ENCODE data around the gene DNAJA3.

The DNAJA3 gene

DNA sequence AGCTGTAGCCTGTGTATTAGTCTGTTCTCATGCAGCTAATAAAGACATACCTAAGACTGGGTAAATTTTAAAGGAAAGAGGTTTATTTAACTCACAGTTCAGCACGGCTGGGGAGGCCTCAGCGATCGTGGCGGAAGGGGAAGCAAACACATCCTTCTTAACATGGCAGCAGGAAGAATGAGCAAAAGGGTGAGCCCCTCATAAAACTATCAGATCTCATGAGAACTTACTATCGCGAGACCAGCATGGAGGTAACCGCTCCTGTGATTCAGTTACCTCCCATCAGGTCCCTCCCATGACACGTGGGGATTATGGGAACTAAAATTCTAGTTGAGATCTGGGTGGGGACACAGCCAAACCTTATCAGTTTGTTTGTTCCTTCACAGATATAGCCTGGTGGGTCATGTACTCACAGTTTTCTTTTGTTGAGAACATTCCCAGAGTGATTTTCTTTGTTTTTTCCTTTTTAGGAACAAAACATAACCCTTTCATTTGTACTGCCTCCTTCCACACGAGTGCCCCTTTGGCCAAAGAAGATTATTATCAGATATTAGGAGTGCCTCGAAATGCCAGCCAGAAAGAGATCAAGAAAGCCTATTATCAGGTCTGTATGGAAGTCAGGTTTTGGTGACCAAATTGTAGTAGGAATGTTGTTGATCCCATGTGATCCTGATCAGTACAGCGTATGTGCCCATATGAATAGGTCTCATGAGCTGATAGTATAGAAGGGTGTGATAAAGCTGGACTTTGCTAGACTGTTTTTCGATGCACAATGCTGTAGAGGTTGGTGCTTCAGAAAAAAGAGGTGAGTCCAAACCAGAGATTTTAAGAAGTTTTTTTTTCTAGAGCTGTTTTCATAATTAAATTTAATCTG is 8.5 kb downstream of the DNAJA3 start:
- peaks cover 53% of the 10 kb centered on the region for H3K79me2 ChIP-seq (ENCODE audit: low read length)
- no peak for DNase-seq
- no peak overlapping the region for H3K4me2 ChIP-seq (ENCODE audit: low read depth, low read length)

GRCh38 chr16:4435337-4436067 is 9.8 kb downstream of the DNAJA3 start:
- Histone ChIP-seq H3K79me2 (ENCODE audit: low read length) (peaks cover 47% of the 10 kb centered on the region), H2AFZ (ENCODE audit: low read length) (no peak overlapping the region), H3K9me3 (replicated peaks; ENCODE audit: insufficient read depth, low read length) (no peaks in the 10 kb centered on the region), H3K4me1 (ENCODE audit: low read length) (no peaks in the 10 kb centered on the region), H3K27me3 (replicated peaks; ENCODE audit: insufficient read depth, low read length) (no peaks in the 10 kb centered on the region), H3F3A (ENCODE audit: insufficient read depth, low read length) (no peaks in the 10 kb centered on the region), H3K36me3 (replicated peaks; ENCODE audit: insufficient read depth, low read length) (peaks cover 7% of the 10 kb centered on the region; the same call in 1 of the 2 replicates), H3K4me2 (ENCODE audit: low read depth, low read length) (no peak overlapping the region), H3K27ac (ENCODE audit: low read length) (no peak overlapping the region), H3K9ac (ENCODE audit: low read length) (no peak overlapping the region), H3K4me3 (ENCODE audit: low read length) (no peak overlapping the region), H3K9me2 (replicated peaks; ENCODE audit: insufficient read depth, low read length) (no peaks in the 10 kb centered on the region), H4K20me1 (ENCODE audit: insufficient read depth, low read length) (no peaks in the 10 kb centered on the region)
- TF ChIP-seq EZH2 (optimal IDR thresholded peaks at IDR 0.05; ENCODE audit: low read depth, low read length) (no peak), EZH2phosphoT487 (IDR thresholded peaks at IDR 0.05; ENCODE audit: low read length) (no peak)
- TF ChIP-seq, protein P1, sequence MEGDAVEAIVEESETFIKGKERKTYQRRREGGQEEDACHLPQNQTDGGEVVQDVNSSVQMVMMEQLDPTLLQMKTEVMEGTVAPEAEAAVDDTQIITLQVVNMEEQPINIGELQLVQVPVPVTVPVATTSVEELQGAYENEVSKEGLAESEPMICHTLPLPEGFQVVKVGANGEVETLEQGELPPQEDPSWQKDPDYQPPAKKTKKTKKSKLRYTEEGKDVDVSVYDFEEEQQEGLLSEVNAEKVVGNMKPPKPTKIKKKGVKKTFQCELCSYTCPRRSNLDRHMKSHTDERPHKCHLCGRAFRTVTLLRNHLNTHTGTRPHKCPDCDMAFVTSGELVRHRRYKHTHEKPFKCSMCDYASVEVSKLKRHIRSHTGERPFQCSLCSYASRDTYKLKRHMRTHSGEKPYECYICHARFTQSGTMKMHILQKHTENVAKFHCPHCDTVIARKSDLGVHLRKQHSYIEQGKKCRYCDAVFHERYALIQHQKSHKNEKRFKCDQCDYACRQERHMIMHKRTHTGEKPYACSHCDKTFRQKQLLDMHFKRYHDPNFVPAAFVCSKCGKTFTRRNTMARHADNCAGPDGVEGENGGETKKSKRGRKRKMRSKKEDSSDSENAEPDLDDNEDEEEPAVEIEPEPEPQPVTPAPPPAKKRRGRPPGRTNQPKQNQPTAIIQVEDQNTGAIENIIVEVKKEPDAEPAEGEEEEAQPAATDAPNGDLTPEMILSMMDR (IDR thresholded peaks at IDR 0.05; ENCODE audit: low read length): no peak
- DNase-seq: no peak

More for the DNA sequence above, 8.5 kb downstream of the DNAJA3 start:
- H3K27ac ChIP-seq (ENCODE audit: low read length): no peak overlapping the region
- TF ChIP-seq EZH2phosphoT487 (IDR thresholded peaks at IDR 0.05; ENCODE audit: low read length) (no peak), EZH2 (optimal IDR thresholded peaks at IDR 0.05; ENCODE audit: low read depth, low read length) (no peak)
- TF ChIP-seq, protein P1 (IDR thresholded peaks at IDR 0.05; ENCODE audit: low read length): no peak
- no peaks in the 10 kb centered on the region for H3K4me1 ChIP-seq (ENCODE audit: low read length)
- H3K36me3 ChIP-seq (replicated peaks; ENCODE audit: insufficient read depth, low read length): peaks cover 3% of the 10 kb centered on the region; the same call in 1 of the 2 replicates
- H3K9me2 ChIP-seq (replicated peaks; ENCODE audit: insufficient read depth, low read length): no peaks in the 10 kb centered on the region
- no peak overlapping the region for H3K4me3 ChIP-seq (ENCODE audit: low read length)
- H3F3A ChIP-seq (ENCODE audit: insufficient read depth, low read length): no peaks in the 10 kb centered on the region
- H4K20me1 ChIP-seq (ENCODE audit: insufficient read depth, low read length): no peaks in the 10 kb centered on the region
- H3K9ac ChIP-seq (ENCODE audit: low read length): no peak overlapping the region
- H2AFZ ChIP-seq (ENCODE audit: low read length): no peak overlapping the region
- no peaks in the 10 kb centered on the region for H3K27me3 ChIP-seq (replicated peaks; ENCODE audit: insufficient read depth, low read length)
- H3K9me3 ChIP-seq (replicated peaks; ENCODE audit: insufficient read depth, low read length): no peaks in the 10 kb centered on the region

- no peak overlapping the region for H2AFZ ChIP-seq (ENCODE audit: low read length)
- H3K4me1 ChIP-seq (ENCODE audit: low read length): no peaks in the 10 kb centered on the region
- no peak overlapping the region for H3K9ac ChIP-seq (ENCODE audit: low read length)
- H3K9me2 ChIP-seq (replicated peaks; ENCODE audit: insufficient read depth, low read length): no peaks in the 10 kb centered on the region
- no peaks in the 10 kb centered on the region for H3K9me3 ChIP-seq (replicated peaks; ENCODE audit: insufficient read depth, low read length)
- peaks cover 41% of the 10 kb centered on the region for H3K79me2 ChIP-seq (ENCODE audit: low read length)
- peaks cover 10% of the 10 kb centered on the region; the same call in 1 of the 2 replicates for H3K36me3 ChIP-seq (replicated peaks; ENCODE audit: insufficient read depth, low read length)
- no peak for DNase-seq
- H3F3A ChIP-seq (ENCODE audit: insufficient read depth, low read length): no peaks in the 10 kb centered on the region
- no peak overlapping the region for H3K4me2 ChIP-seq (ENCODE audit: low read depth, low read length)
- no peak overlapping the region for H3K27ac ChIP-seq (ENCODE audit: low read length)
- H3K27me3 ChIP-seq (replicated peaks; ENCODE audit: insufficient read depth, low read length): no peaks in the 10 kb centered on the region
- H4K20me1 ChIP-seq (ENCODE audit: insufficient read depth, low read length): no peaks in the 10 kb centered on the region
- H3K4me3 ChIP-seq (ENCODE audit: low read length): no peak overlapping the region
- TF ChIP-seq, protein P1 (IDR thresholded peaks at IDR 0.05; ENCODE audit: low read length): no peak
- TF ChIP-seq EZH2 (optimal IDR thresholded peaks at IDR 0.05; ENCODE audit: low read depth, low read length) (no peak), EZH2phosphoT487 (IDR thresholded peaks at IDR 0.05; ENCODE audit: low read length) (no peak)
These were observed 11.7 kb downstream of the DNAJA3 start for GRCh38 chr16:4437366-4437765.

Measured in MM.1S (cell line).